Measurements from ENCODE around the gene OR1N2.
"Not testable (repeated sequence)": the region's sequence is repeated elsewhere in the genome, so short reads cannot be mapped to it uniquely, and the experiment has no call there.

GRCh38 chr9:122537066-122537465, 15.8 kb upstream of the OR1N2 start:
- TF ChIP-seq, protein P1, sequence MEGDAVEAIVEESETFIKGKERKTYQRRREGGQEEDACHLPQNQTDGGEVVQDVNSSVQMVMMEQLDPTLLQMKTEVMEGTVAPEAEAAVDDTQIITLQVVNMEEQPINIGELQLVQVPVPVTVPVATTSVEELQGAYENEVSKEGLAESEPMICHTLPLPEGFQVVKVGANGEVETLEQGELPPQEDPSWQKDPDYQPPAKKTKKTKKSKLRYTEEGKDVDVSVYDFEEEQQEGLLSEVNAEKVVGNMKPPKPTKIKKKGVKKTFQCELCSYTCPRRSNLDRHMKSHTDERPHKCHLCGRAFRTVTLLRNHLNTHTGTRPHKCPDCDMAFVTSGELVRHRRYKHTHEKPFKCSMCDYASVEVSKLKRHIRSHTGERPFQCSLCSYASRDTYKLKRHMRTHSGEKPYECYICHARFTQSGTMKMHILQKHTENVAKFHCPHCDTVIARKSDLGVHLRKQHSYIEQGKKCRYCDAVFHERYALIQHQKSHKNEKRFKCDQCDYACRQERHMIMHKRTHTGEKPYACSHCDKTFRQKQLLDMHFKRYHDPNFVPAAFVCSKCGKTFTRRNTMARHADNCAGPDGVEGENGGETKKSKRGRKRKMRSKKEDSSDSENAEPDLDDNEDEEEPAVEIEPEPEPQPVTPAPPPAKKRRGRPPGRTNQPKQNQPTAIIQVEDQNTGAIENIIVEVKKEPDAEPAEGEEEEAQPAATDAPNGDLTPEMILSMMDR (IDR thresholded peaks at IDR 0.05) = not testable (repeated sequence)
- TF ChIP-seq, protein P2, sequence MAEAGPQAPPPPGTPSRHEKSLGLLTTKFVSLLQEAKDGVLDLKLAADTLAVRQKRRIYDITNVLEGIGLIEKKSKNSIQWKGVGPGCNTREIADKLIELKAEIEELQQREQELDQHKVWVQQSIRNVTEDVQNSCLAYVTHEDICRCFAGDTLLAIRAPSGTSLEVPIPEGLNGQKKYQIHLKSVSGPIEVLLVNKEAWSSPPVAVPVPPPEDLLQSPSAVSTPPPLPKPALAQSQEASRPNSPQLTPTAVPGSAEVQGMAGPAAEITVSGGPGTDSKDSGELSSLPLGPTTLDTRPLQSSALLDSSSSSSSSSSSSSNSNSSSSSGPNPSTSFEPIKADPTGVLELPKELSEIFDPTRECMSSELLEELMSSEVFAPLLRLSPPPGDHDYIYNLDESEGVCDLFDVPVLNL (CRISPR knock-in tag; IDR thresholded peaks at IDR 0.05; ENCODE audit: borderline replicate concordance, low read depth) = not testable (repeated sequence)
- not testable (repeated sequence) for TF ChIP-seq ZNF671 (CRISPR knock-in tag; IDR thresholded peaks at IDR 0.05); TCF7 (CRISPR knock-in tag; IDR thresholded peaks at IDR 0.05; ENCODE audit: low read depth); JUN (CRISPR knock-in tag; IDR thresholded peaks at IDR 0.05); USF1 (CRISPR knock-in tag; IDR thresholded peaks at IDR 0.05); IRF1 (CRISPR knock-in tag; IDR thresholded peaks at IDR 0.05); FOXJ3 (CRISPR knock-in tag; IDR thresholded peaks at IDR 0.05; ENCODE audit: borderline replicate concordance); ZNF532 (CRISPR knock-in tag; IDR thresholded peaks at IDR 0.05; ENCODE audit: borderline replicate concordance)
- TF ChIP-seq, protein P3, sequence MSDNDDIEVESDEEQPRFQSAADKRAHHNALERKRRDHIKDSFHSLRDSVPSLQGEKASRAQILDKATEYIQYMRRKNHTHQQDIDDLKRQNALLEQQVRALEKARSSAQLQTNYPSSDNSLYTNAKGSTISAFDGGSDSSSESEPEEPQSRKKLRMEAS (CRISPR knock-in tag; IDR thresholded peaks at IDR 0.05) = not testable (repeated sequence)
- TF ChIP-seq, protein P4, sequence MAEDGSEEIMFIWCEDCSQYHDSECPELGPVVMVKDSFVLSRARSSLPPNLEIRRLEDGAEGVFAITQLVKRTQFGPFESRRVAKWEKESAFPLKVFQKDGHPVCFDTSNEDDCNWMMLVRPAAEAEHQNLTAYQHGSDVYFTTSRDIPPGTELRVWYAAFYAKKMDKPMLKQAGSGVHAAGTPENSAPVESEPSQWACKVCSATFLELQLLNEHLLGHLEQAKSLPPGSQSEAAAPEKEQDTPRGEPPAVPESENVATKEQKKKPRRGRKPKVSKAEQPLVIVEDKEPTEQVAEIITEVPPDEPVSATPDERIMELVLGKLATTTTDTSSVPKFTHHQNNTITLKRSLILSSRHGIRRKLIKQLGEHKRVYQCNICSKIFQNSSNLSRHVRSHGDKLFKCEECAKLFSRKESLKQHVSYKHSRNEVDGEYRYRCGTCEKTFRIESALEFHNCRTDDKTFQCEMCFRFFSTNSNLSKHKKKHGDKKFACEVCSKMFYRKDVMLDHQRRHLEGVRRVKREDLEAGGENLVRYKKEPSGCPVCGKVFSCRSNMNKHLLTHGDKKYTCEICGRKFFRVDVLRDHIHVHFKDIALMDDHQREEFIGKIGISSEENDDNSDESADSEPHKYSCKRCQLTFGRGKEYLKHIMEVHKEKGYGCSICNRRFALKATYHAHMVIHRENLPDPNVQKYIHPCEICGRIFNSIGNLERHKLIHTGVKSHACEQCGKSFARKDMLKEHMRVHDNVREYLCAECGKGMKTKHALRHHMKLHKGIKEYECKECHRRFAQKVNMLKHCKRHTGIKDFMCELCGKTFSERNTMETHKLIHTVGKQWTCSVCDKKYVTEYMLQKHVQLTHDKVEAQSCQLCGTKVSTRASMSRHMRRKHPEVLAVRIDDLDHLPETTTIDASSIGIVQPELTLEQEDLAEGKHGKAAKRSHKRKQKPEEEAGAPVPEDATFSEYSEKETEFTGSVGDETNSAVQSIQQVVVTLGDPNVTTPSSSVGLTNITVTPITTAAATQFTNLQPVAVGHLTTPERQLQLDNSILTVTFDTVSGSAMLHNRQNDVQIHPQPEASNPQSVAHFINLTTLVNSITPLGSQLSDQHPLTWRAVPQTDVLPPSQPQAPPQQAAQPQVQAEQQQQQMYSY (CRISPR knock-in tag; IDR thresholded peaks at IDR 0.05) = not testable (repeated sequence)
- TF ChIP-seq, protein P5, sequence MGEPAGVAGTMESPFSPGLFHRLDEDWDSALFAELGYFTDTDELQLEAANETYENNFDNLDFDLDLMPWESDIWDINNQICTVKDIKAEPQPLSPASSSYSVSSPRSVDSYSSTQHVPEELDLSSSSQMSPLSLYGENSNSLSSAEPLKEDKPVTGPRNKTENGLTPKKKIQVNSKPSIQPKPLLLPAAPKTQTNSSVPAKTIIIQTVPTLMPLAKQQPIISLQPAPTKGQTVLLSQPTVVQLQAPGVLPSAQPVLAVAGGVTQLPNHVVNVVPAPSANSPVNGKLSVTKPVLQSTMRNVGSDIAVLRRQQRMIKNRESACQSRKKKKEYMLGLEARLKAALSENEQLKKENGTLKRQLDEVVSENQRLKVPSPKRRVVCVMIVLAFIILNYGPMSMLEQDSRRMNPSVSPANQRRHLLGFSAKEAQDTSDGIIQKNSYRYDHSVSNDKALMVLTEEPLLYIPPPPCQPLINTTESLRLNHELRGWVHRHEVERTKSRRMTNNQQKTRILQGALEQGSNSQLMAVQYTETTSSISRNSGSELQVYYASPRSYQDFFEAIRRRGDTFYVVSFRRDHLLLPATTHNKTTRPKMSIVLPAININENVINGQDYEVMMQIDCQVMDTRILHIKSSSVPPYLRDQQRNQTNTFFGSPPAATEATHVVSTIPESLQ (CRISPR knock-in tag; IDR thresholded peaks at IDR 0.05) = not testable (repeated sequence)
